ENCODE data around the gene CHCHD3. TPM values are rescaled to one million over a fixed set of nuclear protein-coding genes. Genes with fewer than 3 reads are reported as not detected.

CHCHD3 gene
- total and polyA plus RNA-seq, 4 donors, result 25.5 to 37.8 (median 31.8) TPM

DNA sequence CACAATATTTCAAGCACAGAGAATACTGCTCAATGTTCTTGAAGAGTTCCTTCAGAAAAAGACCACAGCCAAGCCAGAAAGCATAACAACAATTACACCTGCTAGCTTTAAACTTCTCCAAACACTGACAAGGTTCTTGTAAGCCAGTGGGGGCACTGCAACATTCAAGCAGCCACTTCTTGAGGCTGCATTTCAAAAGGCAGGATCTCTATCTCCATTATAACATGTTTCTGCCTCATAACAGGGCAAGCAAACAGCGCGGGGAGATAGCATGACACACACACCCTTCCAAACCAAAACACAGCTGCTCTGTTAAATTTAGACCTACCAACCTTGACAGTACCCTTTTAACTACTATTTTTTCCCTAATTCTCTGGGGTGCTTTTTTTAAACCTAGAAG is 30.8 kb downstream of the CHCHD3 start:
- Histone ChIP-seq H3K4me3 (ENCODE audit: low read depth in 1 of 3, low read length in 3 of 3) (no peak overlapping the region), H3K9ac (ENCODE audit: low read depth in 1 of 2, low read length in 2 of 2) (no peak overlapping the region), H3K9me3 (ENCODE audit: control insufficient read depth in 4 of 4, low read length in 3 of 4) (no peaks in the 10 kb centered on the region), H3K27me3 (ENCODE audit: control insufficient read depth in 4 of 4, insufficient read depth in 4 of 4, low read length in 3 of 4) (no peaks in the 10 kb centered on the region), H3K36me3 (ENCODE audit: control insufficient read depth in 4 of 4, insufficient read depth in 3 of 4, low read depth in 1 of 4, low read length in 3 of 4) (peaks cover 0 to 2% (median 0%) of the 10 kb centered on the region in 4 donors), H3K27ac (ENCODE audit: low read depth in 1 of 2, low read length in 2 of 2) (no peak overlapping the region), H3K4me1 (ENCODE audit: control insufficient read depth in 4 of 4, insufficient read depth in 4 of 4, low read length in 3 of 4) (peaks cover 3 to 5% (median 5%) of the 10 kb centered on the region in 4 donors)
- WGBS, result 87% methylated on average over 2 of the region's 2 CpGs
- TF ChIP-seq HNF4G (IDR thresholded peaks at IDR 0.05), result no peak
- DNase-seq (ENCODE audit: low spot score), result no peak

DNA sequence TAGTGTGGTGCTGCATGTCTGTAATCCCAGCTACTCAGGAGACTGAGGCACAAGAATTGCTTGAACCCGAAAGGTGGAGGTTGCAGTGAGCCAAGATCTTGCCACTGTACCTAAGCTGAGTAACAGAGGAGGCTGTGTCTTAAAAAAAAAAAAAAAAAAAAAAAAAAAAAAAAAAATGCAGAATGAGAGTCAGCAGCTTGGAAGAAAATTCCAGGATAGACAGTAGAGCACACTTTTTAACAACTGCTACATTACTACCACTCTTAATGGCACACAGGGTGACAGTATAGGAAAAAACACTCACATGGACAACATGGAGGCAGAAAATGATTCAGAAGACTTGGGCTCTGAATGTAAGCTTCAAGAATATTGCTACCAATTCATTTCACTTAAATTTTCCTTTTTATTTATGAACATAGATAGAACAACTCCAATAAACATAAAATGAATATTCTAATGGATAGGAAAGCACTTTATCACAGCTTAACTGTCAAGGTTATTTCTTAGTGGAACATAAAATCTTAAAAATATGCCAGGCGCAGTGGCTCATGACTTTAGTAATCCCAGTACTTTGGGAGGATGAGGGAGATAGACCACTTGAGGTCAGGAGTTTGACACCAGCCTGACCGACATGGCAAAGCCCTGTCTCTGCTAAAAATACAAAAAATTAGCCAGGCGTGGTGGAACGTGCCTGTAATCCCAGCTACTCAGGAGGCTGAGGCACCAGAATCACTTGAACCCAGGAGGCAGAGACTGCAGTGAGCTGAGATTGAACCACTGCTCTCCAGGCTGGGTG is 31.5 kb downstream of the CHCHD3 start:
- TF ChIP-seq FOXA1 (IDR thresholded peaks at IDR 0.05), result no peak
- no peak for TF ChIP-seq YY1 (IDR thresholded peaks at IDR 0.05)
- no peak for TF ChIP-seq NR2F2 (IDR thresholded peaks at IDR 0.05)
- no peak for TF ChIP-seq MAX (IDR thresholded peaks at IDR 0.05)
- no peak for TF ChIP-seq CTCF (IDR thresholded peaks at IDR 0.05; ENCODE audit: low read depth, low read length, missing input control)
- no peak for TF ChIP-seq HNF4A (conservative IDR thresholded peaks at IDR 0.05)
- H3K4me1 ChIP-seq (ENCODE audit: control insufficient read depth in 4 of 4, insufficient read depth in 4 of 4, low read length in 3 of 4), result no peaks in the 10 kb centered on the region
- no peaks in the 10 kb centered on the region for H3K9me3 ChIP-seq (ENCODE audit: control insufficient read depth in 4 of 4, low read length in 3 of 4)
- H3K27ac ChIP-seq (ENCODE audit: low read depth in 1 of 2, low read length in 2 of 2), result no peak overlapping the region
- DNase-seq (ENCODE audit: low spot score), result no peak
- H3K4me3 ChIP-seq (ENCODE audit: low read depth in 1 of 3, low read length in 3 of 3), result no peak overlapping the region
- WGBS, result 88% methylated on average over 5 of the region's 5 CpGs
- H3K36me3 ChIP-seq (ENCODE audit: control insufficient read depth in 4 of 4, insufficient read depth in 3 of 4, low read depth in 1 of 4, low read length in 3 of 4), result peaks cover 0 to 2% (median 0%) of the 10 kb centered on the region in 4 donors
- H3K27me3 ChIP-seq (ENCODE audit: control insufficient read depth in 4 of 4, insufficient read depth in 4 of 4, low read length in 3 of 4), result no peaks in the 10 kb centered on the region
- no peak overlapping the region for H3K9ac ChIP-seq (ENCODE audit: low read depth in 1 of 2, low read length in 2 of 2)

- H3K27ac ChIP-seq (ENCODE audit: low read depth in 1 of 2, low read length in 2 of 2), result no peak overlapping the region
- H3K4me1 ChIP-seq (ENCODE audit: control insufficient read depth in 4 of 4, insufficient read depth in 4 of 4, low read length in 3 of 4), result no peaks in the 10 kb centered on the region
- H3K9me3 ChIP-seq (ENCODE audit: control insufficient read depth in 4 of 4, low read length in 3 of 4), result no peaks in the 10 kb centered on the region
- 91% methylated on average over 4 of the region's 4 CpGs for WGBS
- H3K36me3 ChIP-seq (ENCODE audit: control insufficient read depth in 4 of 4, insufficient read depth in 3 of 4, low read depth in 1 of 4, low read length in 3 of 4), result peaks cover 0 to 5% (median 0%) of the 10 kb centered on the region in 4 donors
- H3K27me3 ChIP-seq (ENCODE audit: control insufficient read depth in 4 of 4, insufficient read depth in 4 of 4, low read length in 3 of 4), result no peaks in the 10 kb centered on the region
- TF ChIP-seq RXRA (IDR thresholded peaks at IDR 0.05) (no peak), FOXA1 (IDR thresholded peaks at IDR 0.05) (no peak), ATF3 (IDR thresholded peaks at IDR 0.05) (no peak), SP1 (IDR thresholded peaks at IDR 0.05) (no peak), HNF4A (conservative IDR thresholded peaks at IDR 0.05) (no peak), CTCF (IDR thresholded peaks at IDR 0.05; ENCODE audit: low read depth, low read length, missing input control) (no peak)
- TF ChIP-seq, protein P1, sequence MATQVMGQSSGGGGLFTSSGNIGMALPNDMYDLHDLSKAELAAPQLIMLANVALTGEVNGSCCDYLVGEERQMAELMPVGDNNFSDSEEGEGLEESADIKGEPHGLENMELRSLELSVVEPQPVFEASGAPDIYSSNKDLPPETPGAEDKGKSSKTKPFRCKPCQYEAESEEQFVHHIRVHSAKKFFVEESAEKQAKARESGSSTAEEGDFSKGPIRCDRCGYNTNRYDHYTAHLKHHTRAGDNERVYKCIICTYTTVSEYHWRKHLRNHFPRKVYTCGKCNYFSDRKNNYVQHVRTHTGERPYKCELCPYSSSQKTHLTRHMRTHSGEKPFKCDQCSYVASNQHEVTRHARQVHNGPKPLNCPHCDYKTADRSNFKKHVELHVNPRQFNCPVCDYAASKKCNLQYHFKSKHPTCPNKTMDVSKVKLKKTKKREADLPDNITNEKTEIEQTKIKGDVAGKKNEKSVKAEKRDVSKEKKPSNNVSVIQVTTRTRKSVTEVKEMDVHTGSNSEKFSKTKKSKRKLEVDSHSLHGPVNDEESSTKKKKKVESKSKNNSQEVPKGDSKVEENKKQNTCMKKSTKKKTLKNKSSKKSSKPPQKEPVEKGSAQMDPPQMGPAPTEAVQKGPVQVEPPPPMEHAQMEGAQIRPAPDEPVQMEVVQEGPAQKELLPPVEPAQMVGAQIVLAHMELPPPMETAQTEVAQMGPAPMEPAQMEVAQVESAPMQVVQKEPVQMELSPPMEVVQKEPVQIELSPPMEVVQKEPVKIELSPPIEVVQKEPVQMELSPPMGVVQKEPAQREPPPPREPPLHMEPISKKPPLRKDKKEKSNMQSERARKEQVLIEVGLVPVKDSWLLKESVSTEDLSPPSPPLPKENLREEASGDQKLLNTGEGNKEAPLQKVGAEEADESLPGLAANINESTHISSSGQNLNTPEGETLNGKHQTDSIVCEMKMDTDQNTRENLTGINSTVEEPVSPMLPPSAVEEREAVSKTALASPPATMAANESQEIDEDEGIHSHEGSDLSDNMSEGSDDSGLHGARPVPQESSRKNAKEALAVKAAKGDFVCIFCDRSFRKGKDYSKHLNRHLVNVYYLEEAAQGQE (IDR thresholded peaks at IDR 0.05), result no peak
- no peak for DNase-seq (ENCODE audit: low spot score)
- H3K9ac ChIP-seq (ENCODE audit: low read depth in 1 of 2, low read length in 2 of 2), result no peak overlapping the region
- H3K4me3 ChIP-seq (ENCODE audit: low read depth in 1 of 3, low read length in 3 of 3), result no peak overlapping the region
Observed at GRCh38 chr7:133048589-133048988, 33.3 kb downstream of the CHCHD3 start.

All from liver (tissue), 9 donors.